Stomach (tissue), 9 donors: ENCODE results near the gene ZNF561. TPM values are rescaled to one million over a fixed set of nuclear protein-coding genes. Genes with fewer than 3 reads are reported as not detected.
"Not testable (repeated sequence)": the region's sequence is repeated elsewhere in the genome, so short reads cannot be mapped to it uniquely, and the experiment has no call there.

ENCODE experiments used
- DNase-seq, 2 donors: peaks; one replicate each; pipeline versions ENCODE4 v3.0.0 to v3.0.0-alpha.2; 2013 to 2019
- H3K27ac ChIP-seq, 5 donors: fragments of 200-600 bp in 4 of 5; sonication (generic) in 4 of 5; one replicate each; pipeline ENCODE4 v1.5.1; 2013 to 2019; ENCODE audit warnings: mild to moderate bottlenecking in 1 of 5, moderate library complexity in 1 of 5
- H3K27me3 ChIP-seq, 3 donors: fragments of 200-600 bp; sonication (generic); one replicate each; pipeline ENCODE4 v1.5.1; 2017 to 2019; ENCODE audit warnings: mixed run types in 1 of 3
- H3K36me3 ChIP-seq, 4 donors: fragments of 200-600 bp; sonication (generic); 1 replicate in 3 of 4; 2 replicates in 1 of 4; pipeline ENCODE4 v1.5.1; 2016 to 2019
- H3K4me1 ChIP-seq, 4 donors: fragments of 200-600 bp; sonication (generic); one replicate each; pipeline ENCODE4 v1.5.1; 2016 to 2019
- H3K4me3 ChIP-seq, 4 donors: fragments of 200-600 bp; sonication (generic) in 3 of 4; one replicate each; pipeline ENCODE4 v1.5.1; 2016 to 2019; ENCODE audit warnings: mild to moderate bottlenecking in 1 of 4
- H3K9me3 ChIP-seq, 4 donors: fragments of 200-600 bp; sonication (generic); one replicate each; pipeline ENCODE4 v1.5.1; 2016 to 2019
- CTCF ChIP-seq, 7 experiments: fragments of 450-650 bp in 4 of 7; fragments of 200-600 bp in 3 of 7; sonication (generic) in 3 of 7; IDR thresholded peaks; one replicate each; pipeline ENCODE4 v1.5.1; 2016 to 2019; ENCODE audit warnings: antibody characterized with exemption in 7 of 7, control low read depth in 2 of 7, mild to moderate bottlenecking in 1 of 7
- EP300 ChIP-seq: sonication (generic); formaldehyde crosslinking; IDR thresholded peaks from one replicate; pipeline ENCODE4 v1.6.1; 2017; ENCODE audit warnings: antibody characterized with exemption
- POLR2A ChIP-seq, 4 donors: fragments of 450-650 bp; IDR thresholded peaks; one replicate each; pipeline ENCODE4 v1.6.1; 2016; ENCODE audit warnings: antibody characterized with exemption in 4 of 4, control low read depth in 2 of 4, mild to moderate bottlenecking in 1 of 4, moderate library complexity in 1 of 4
- POLR2AphosphoS5 ChIP-seq, 3 donors: sonication (generic); formaldehyde crosslinking; IDR thresholded peaks; one replicate each; pipeline ENCODE4 v1.6.1; 2016; ENCODE audit warnings: antibody characterized with exemption in 3 of 3
- WGBS, 5 donors: extraction: QIAGEN DNeasy Blood & Tissue Kit in 3 of 5; methylation state at CpG; one replicate each; pipeline versions ENCODE4 v1.1.5 to v1.1.7; 2013 to 2018; 5-methylcytosine and 5-hydroxymethylcytosine counted together
- intact Hi-C: fragments of 100-400 bp; cut with DNase I; formaldehyde crosslinking; loops from one replicate; pipeline ENCODE4 v1.15.1; 2023; ENCODE audit warnings: low total_unique reads
- polyA plus RNA-seq, 3 donors: library from polyadenylated mRNA; stranded (reverse); fragments of 200-250 nt; gene quantifications; one replicate each; pipeline ENCODE4 v1.2.3, GENCODE V29; 2013
- total RNA-seq, 5 donors: library from RNA; depleted of rRNA; stranded (reverse); fragments of >200 nt; gene quantifications; one replicate each; pipeline versions ENCODE4 v1.1.0 to v1.2.3, GENCODE V29; 2014 to 2016
- donor health status: healthy with polysubstance abuse.
- donor health status: Bipolar disorder and iron deficiency.
- donor health status: healthy.

Gene ZNF561
- total and polyA plus RNA-seq, 8 donors, result 7.0 to 47.9 (median 19.5) TPM

- Histone ChIP-seq H3K9me3 (peaks cover 0 to 60% (median 12%) of the 10 kb centered on the region in 4 donors), H3K36me3 (peaks cover 37 to 72% (median 68%) of the 10 kb centered on the region in 4 donors), H3K27me3 (no peaks in the 10 kb centered on the region), H3K27ac (no peak overlapping the region), H3K4me3 (no peak overlapping the region), H3K4me1 (peaks cover 0 to 5% (median 0%) of the 10 kb centered on the region in 4 donors)
- DNase-seq, result no peak
- 94 to 97% (median 97%) methylated on average over 2 of the region's 2 CpGs for WGBS, 5 donors
- intact Hi-C loops, result no loop called here
- TF ChIP-seq CTCF (IDR thresholded peaks at IDR 0.05), result no peak
- TF ChIP-seq EP300, result no peak
- no peak for TF ChIP-seq POLR2AphosphoS5 (IDR thresholded peaks at IDR 0.05)
- TF ChIP-seq POLR2A (IDR thresholded peaks at IDR 0.05), result no peak
Observed at GRCh38 chr19:9658769-9659168, 37.7 kb upstream of the ZNF561 start.

- DNase-seq, H3K4me1 ChIP-seq, H3K27me3 ChIP-seq, H3K27ac ChIP-seq, H3K4me3 ChIP-seq, intact Hi-C loops: not testable (repeated sequence)
- H3K36me3 ChIP-seq, result peaks cover 75 to 100% (median 100%) of the 10 kb centered on the region in 4 donors
- WGBS, 5 donors, result 97 to 99% (median 99%) methylated on average over 5 of the region's 5 CpGs
- peaks cover 19 to 91% (median 51%) of the 10 kb centered on the region in 4 donors for H3K9me3 ChIP-seq
Observed at GRCh38 chr19:9653066-9653555, 32.1 kb upstream of the ZNF561 start.

GRCh38 chr19:9651464-9651863, 30.4 kb upstream of the ZNF561 start:
- Histone ChIP-seq H3K9me3 (peaks cover 19 to 78% (median 52%) of the 10 kb centered on the region in 4 donors), H3K36me3 (peaks cover 64 to 100% (median 99%) of the 10 kb centered on the region in 4 donors)
- WGBS, 5 donors, result 94 to 100% (median 96%) methylated on average over 3 of the region's 3 CpGs

GRCh38 chr19:9650345-9650744, 29.3 kb upstream of the ZNF561 start:
- intact Hi-C loops, result no loop called here
- Histone ChIP-seq H3K4me1 (no peaks in the 10 kb centered on the region), H3K27ac (no peak overlapping the region), H3K27me3 (no peaks in the 10 kb centered on the region), H3K36me3 (peaks cover 53 to 100% (median 96%) of the 10 kb centered on the region in 4 donors), H3K9me3 (peaks cover 19 to 69% (median 51%) of the 10 kb centered on the region in 4 donors), H3K4me3 (no peak overlapping the region)
- WGBS, 5 donors, result 81 to 94% (median 92%) methylated on average over 5 of the region's 5 CpGs
- TF ChIP-seq POLR2AphosphoS5 (IDR thresholded peaks at IDR 0.05) (no peak), EP300 (no peak), CTCF (IDR thresholded peaks at IDR 0.05) (no peak), POLR2A (IDR thresholded peaks at IDR 0.05) (no peak)
- DNase-seq, result no peak

More at GRCh38 chr19:9651464-9651863, 30.4 kb upstream of the ZNF561 start:
- intact Hi-C loops, H3K4me3 ChIP-seq, H3K4me1 ChIP-seq, H3K27ac ChIP-seq, DNase-seq, H3K27me3 ChIP-seq: not testable (repeated sequence)

GRCh38 chr19:9645472-9645871, 24.4 kb upstream of the ZNF561 start:
- 89 to 98% (median 92%) methylated on average over 1 of the region's 1 CpG for WGBS, 5 donors
- H3K4me3 ChIP-seq, result no peak overlapping the region
- no peak for TF ChIP-seq CTCF (IDR thresholded peaks at IDR 0.05)
- H3K27ac ChIP-seq, result no peak overlapping the region
- H3K9me3 ChIP-seq, result peaks cover 0 to 38% (median 19%) of the 10 kb centered on the region in 4 donors
- DNase-seq, result no peak
- H3K4me1 ChIP-seq, result no peaks in the 10 kb centered on the region
- H3K36me3 ChIP-seq, result peaks cover 17 to 94% (median 72%) of the 10 kb centered on the region in 4 donors
- no peaks in the 10 kb centered on the region for H3K27me3 ChIP-seq
- intact Hi-C loops, result no loop called here
